SH-SY5Y (cell line): ENCODE data around the gene SLC19A1.

Experiments used
- GATA2 ChIP-seq: IDR thresholded peaks from 2 replicates; pipeline ENCODE4 v1.6.1; 2011; ENCODE audit warnings: mild to moderate bottlenecking, low read depth, low read length
- GATA3 ChIP-seq: IDR thresholded peaks from 2 replicates; pipeline ENCODE4 v1.6.1; 2011; ENCODE audit warnings: low read depth, mild to moderate bottlenecking, low read length, moderate library complexity

Gene SLC19A1

DNA sequence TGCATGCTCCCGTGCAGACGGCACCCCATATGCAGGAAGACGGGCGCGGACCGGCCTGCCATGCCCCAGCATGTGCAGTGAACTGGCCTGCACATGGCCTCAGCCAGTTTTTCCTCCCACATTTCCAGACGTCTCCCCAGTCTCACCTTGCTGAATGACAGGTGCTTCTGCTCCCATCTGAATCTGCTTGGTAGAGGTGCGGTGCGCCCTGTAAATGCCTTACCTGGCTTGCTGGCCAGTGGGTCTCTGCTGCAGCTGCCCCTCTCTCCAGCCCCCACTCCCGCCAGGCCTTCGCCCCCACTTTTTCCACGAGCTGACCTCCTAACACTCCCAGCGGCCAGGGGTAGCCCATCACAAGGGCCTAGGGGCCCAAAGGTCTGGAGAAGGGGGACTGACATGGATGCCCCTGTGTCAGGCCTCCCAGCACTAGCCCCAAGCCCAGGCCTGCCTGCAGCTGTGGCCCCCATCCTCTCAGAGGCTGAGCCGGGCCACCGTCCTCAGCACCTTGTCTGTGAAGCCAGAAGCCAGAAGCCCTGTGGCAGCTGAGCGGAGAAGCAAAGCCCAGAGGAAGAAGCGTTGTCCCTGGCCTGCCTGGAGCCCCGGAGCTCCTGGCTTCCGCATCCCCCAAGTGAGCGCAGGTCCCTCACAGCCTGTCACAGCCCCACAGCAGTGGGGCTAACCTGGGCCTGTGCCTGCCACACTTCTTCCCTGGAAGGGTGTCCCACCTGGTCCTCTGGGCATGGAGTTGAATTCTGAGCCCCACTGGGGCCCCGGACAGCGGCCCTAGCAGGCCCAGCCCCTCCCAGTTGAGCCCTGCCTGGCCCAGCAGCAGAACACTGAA is 3.7 kb upstream of the SLC19A1 start:
- TF ChIP-seq GATA3 = no peak
- no peak for TF ChIP-seq GATA2

DNA sequence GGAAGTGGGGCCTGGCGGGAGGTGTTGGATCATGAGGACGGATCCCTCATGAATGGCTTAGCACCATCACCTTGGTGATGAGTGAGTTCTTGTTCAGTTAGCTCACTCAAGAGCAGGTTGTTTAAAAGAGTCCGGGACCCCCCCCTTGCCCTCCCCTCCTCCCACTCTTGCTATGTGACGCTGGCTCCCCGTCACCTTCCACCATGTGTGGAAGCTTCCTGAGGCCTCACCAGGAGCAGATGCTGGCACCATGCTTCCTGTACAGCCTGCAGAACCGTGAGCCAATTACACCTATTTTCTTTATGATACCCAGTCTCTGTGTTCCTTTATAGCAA is 3.0 kb upstream of the SLC19A1 start:
- TF ChIP-seq GATA3 (no peak), GATA2 (no peak)

DNA sequence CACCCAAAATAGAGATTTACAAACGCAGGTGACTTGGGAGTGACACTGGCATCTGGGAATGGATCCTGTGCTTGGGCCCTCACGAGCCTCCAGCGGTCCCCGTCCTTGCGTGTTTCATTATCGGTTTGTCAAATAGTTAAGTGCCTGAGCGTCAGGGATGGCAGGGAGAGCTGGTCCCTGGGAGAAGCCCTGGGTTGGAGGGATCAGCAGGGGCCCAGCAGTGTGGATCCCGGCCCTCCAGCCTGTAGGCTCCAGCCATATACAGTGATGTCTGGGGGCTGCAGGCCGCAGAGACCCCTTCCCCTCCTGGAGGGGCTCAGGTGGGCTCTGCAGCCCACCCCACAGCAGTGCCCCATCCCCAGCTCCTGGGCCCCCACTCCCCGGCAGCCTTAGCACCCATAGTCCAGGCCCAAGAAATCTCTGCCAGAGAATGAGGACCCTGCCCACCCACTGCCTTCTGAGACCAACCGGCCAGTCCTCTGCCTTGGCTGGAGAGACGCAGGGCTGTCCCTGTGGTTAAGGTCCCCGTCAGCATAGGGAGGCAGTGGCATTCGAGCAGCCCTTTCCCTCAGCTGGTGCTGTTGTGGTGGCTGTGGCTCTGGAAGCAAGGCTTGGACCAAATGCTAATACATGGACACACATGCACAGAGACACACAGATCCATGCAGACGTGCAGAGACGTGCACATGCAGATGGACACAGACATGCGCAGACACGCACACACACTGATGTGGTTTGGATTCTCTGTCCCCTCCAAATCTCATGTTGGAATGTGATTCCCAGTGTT is 2.4 kb upstream of the SLC19A1 start:
- TF ChIP-seq GATA2 = no peak
- no peak for TF ChIP-seq GATA3

DNA sequence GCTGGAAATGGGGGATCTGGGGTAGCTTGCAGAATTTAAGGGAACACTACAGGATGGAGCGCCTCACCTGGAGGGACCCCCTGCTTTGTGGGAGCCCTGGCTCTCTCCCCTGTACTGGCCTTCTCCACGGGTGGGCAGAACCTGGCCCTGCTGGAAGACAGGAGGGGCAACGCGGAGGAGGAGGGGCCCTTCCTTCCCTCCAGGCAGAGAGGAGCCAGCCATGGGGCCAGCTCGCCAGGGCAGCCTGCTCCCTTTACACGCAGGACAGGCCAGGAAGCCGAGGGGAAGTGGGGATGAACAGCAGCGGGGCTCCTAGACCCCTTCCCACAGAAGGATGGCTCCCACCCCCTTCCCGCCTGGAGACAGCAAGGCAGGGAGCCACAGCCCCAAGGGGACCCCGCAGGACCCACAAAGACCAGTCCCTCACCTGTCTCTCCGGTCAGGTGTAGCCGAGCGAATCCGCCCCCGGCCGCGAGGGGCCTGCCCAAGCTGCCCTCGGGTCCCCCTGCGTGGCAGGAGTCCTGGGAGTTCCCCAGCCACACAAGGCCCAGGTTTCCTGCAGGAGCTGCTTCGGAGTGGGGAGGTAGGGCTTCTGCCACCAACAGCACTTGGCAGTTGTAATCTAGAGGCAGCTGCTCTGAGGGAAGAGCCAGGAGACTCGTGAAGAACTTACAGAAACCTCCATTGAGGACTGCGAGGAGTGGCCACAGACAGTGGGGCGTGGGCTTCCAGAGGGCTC is 1.6 kb upstream of the SLC19A1 start:
- TF ChIP-seq GATA3 = no peak
- no peak for TF ChIP-seq GATA2

DNA sequence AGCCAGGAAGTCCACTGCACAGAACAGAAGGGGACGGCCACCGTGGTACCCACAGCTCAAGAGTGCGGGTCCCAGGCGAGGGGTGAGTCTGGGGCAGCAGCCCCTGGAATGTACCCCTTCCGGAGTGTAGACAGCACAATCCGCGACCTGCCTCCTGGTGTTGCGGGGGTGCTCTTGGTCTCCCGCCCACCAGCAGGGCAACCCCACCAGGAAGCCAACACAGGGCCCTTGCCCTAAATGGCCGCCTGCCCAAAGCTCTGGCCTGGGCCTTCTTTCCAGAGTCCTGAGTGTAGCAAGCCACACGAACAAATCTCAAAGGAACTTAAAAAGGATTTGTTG is 1.1 kb upstream of the SLC19A1 start:
- TF ChIP-seq GATA2 (no peak), GATA3 (no peak)

DNA sequence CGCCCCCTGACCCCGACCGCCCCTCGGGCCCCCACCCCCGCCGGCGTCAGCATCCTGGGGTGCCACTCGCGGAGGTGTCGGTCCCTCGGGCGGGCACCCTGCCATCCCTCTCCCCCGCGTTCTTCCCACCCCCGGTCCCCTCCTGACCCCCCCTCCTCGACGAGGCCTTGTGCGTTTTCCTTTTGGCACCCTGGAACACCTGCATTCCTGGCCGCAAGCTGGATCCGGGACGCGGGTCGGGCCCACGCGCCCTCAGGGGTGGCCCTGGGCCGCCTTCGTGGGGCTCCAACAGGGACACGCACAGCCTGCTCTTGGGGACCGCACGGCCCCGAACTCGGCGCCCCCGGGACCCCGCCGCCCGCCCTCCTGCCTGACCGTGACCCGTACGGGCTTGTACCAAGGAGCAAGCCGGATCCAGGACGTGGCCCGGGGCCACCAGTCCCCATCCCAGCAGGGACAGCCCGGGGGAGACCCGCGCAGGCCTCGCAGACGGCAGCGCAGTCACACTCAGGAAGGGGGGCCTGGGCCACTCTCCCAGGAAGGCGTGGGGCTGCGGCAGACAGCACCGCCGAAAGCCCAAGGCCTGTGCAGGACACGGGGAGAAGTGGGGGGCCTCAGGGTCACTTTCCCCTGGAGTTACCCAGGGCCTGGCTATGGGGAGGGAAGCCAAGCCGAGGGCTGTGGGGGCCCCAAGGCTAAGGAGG is 579 bp upstream of the SLC19A1 start:
- no peak for TF ChIP-seq GATA2
- TF ChIP-seq GATA3 = no peak

DNA sequence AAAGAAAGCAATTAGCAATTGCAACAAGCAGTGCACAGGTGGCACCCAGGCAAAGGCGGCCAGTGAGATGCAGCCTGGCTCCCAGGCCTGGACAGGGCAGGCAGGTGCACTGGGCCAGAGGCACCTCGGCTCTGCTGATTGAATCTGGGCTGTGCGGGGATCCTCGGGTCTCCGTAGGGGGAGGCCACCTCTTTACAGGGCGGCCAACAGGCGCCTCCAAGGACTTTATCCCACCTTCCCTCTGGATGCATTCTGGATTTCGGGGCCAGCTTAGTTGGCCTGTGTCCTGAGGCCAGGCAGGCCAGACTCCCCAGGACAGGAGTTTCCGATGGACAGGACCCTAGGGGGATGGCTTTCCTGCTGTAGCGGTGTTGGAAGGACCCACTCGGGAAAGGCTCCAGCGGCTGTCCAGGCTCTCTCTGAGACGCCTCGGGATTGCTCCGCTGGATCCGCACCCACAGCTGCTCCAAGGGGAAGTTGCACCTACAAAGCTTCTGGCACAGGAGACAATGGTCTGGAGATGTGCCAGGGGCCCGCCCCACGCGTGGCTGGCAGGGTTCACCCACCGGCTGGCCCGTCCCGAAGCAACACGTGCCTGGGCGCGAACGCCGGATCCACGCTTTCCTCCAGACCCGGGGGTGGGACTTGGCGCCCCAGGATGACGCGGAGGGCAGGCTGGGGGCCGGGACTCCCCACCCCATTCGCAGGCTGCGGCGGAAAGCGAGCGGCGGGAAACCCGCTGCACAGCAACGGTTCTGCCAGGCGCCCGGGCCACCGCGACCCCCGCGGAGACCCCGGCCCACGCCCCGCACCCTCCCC is 810 bp downstream of the SLC19A1 start:
- TF ChIP-seq GATA2 = no peak
- TF ChIP-seq GATA3 = no peak

DNA sequence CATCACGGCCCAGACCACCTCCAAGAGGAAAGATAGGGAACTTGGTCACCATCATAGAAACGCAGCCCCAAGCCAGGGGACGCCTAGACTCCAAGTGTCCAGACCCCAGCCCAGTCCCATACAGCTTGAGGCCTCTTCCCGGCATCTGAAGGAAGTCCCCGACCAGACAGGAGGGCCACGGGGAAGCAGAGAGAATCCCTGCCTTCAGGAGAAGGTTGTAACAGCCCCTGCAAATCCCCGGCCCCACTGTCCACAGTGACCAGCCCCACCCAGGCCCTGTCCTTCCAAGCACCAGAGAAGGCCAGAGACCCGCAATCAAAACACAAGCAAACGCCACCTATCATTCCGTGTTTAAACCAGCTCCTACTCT is 1.7 kb downstream of the SLC19A1 start:
- no peak for TF ChIP-seq GATA3
- no peak for TF ChIP-seq GATA2

DNA sequence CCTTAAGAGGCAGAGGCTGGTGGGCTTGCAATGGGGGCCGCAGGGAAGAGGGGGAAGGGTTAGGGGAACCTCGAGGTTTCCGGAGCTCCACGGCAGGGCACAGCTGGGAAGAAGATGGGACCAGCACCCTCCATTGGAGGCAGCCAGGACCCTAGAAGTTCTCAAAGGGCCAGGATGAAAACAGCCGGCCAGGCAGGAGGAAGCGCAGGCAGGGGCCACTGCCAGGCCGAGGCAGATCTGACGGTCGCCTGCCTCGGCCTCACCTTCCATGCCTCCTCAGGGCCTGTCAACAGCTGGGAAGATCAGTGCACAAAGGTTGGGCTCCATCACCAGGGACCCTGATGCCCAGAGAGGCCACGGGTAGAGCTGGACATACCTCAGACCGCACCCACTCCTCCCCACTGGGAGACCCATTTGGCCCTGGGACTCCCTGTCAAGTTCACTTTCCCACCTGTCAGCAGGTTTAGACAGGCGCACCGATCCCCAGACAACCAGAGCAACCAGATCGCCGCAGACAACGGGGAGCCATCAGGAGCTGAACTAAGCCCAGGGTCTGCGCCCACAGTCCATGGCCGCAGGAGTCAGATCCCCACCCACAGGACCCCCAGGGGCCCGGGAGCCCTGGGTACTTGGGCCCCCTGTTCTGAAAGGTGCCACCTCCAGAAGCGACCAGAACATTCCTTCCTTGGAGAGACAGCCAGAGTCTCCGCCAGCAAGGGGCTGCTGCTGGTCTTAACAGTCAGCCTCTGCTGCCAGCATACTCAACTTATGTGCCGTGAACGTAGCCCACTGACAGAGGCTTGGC is 2.2 kb downstream of the SLC19A1 start:
- no peak for TF ChIP-seq GATA2
- no peak for TF ChIP-seq GATA3

GRCh38 chr21:45539046-45539795 is 3.0 kb downstream of the SLC19A1 start:
- no peak for TF ChIP-seq GATA2
- no peak for TF ChIP-seq GATA3

DNA sequence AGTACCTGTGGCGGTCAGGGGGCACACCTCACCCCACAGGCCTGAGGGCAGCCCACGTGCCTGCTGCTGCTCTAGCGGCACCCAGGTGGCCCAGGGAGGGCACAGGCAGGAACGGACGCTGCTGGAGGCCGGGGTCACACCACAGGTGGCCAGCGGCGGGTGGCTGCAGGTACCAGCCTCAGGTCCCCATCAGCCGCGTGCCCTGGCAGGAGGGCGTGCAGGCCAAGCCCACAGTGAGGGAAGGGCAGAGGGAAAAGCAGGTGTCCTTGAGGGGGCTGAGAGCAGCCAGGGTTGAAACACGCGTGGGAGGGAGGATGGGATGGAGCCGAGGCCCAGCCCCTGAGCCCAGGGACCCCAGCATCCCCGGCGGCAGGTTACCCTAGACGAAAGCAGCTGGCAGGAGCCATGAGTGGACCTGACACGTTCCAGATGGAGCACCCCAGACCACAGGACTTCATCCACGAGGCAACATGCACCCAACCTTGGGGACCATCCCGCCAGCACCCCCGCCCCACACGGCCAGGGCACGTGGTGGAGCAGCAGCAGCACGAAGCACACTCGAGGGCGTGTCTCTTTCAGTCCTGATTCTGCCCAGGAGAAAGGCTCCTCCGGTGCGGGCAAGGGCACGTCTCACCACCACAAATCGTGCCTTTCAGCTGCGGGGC is 3.7 kb downstream of the SLC19A1 start:
- TF ChIP-seq GATA2 (no peak), GATA3 (no peak)

DNA sequence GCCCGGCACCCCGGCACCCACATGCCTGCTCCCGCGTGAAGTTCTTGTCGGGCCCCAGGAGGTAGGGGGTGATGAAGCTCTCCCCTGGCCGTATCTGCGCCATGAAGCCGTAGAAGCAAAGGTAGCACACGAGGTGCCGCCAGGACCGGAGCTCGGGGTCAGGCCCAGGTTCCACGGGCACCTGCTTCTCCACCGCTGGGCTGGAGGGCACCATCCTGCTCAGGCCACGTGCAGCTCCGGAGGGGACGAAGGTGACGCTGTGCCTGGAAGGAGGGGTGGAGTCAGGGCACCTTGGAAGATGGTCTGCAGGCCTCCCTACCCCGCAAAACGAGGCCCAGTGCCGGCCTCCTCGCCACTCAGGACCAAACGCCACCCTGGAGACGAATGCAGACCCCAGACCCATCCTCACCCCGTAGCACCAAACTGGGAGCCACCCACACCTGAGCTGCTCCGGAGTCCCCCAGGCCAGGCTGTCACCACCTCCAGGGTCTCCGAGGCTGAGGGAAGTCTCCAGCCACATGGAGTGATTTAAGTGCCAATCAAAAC is 4.4 kb downstream of the SLC19A1 start:
- TF ChIP-seq GATA3 (no peak), GATA2 (no peak)
